Ishikawa (cell line): ENCODE measurements around the gene SS18.

Experiments
- CEBPB ChIP-seq: IDR thresholded peaks from 2 replicates; pipeline ENCODE4 v1.6.1; 2012
- CREB1 ChIP-seq: IDR thresholded peaks from 2 replicates; pipeline ENCODE4 v1.6.1; 2012; ENCODE audit warnings: low read depth
- EGR1 ChIP-seq: IDR thresholded peaks from 2 replicates; pipeline ENCODE4 v1.6.1; 2012
- EP300 ChIP-seq: IDR thresholded peaks from 2 replicates; pipeline ENCODE4 v1.6.1; 2012; ENCODE audit warnings: borderline replicate concordance
- FOXM1 ChIP-seq: IDR thresholded peaks from 2 replicates; pipeline ENCODE4 v1.6.1; 2012; ENCODE audit warnings: low read depth, borderline replicate concordance
- NFIC ChIP-seq: IDR thresholded peaks from 2 replicates; pipeline ENCODE4 v1.6.1; 2012
- RAD21 ChIP-seq: IDR thresholded peaks from 2 replicates; pipeline ENCODE4 v1.6.1; 2012; ENCODE audit warnings: low read depth
- TAF1 ChIP-seq: IDR thresholded peaks from 2 replicates; pipeline ENCODE4 v1.6.1; 2012; ENCODE audit warnings: low read depth, mild to moderate bottlenecking
- TCF12 ChIP-seq: IDR thresholded peaks from 2 replicates; pipeline ENCODE4 v1.6.1; 2012; ENCODE audit warnings: low read depth
- TEAD4 ChIP-seq: IDR thresholded peaks from 2 replicates; pipeline ENCODE4 v1.6.1; 2012
- YY1 ChIP-seq: IDR thresholded peaks from 2 replicates; pipeline ENCODE4 v1.6.1; 2012; ENCODE audit warnings: low read depth
- ZBTB7A ChIP-seq: IDR thresholded peaks from 2 replicates; pipeline ENCODE4 v1.6.1; 2012; ENCODE audit warnings: low read depth
- TF ChIP-seq, protein P1 (sequence below): IDR thresholded peaks from 2 replicates; pipeline ENCODE4 v1.6.1; 2012
- TF ChIP-seq, protein P2 (sequence below): IDR thresholded peaks from 2 replicates; pipeline ENCODE4 v1.6.1; 2012; ENCODE audit warnings: low read depth, mild to moderate bottlenecking
- TF ChIP-seq, protein P3 (sequence below): IDR thresholded peaks from 2 replicates; pipeline ENCODE4 v1.6.1; 2012

Gene SS18

DNA sequence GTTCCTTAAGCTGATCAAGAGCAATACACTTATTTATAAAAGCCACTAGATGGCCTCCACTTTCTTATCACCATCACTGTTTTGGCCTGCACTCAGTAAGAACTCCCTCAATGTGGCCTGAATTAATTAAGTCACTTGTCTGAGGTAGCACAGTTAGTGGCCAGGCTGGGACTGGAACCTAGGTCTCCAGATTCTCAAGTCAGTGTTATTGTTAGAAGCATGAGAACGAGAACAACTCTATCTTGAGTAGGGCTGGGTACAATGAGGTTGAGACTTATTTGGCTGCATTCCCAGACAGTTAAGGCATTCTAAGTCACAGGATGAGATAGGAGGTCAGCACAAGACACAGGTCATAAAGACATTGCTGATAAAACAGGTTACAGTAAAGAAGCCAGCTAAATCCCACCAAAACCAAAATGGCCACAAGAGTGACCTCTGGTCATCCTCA is 115.8 kb downstream of the SS18 start:
- TF ChIP-seq EGR1 (no peak), TAF1 (no peak), NFIC (no peak), FOXM1 (no peak), TCF12 (no peak), CEBPB (no peak), ZBTB7A (no peak), RAD21 (no peak), YY1 (no peak), EP300 (no peak), CREB1 (no peak), TEAD4 (no peak)
- TF ChIP-seq, protein P1, sequence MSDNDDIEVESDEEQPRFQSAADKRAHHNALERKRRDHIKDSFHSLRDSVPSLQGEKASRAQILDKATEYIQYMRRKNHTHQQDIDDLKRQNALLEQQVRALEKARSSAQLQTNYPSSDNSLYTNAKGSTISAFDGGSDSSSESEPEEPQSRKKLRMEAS = no peak
- TF ChIP-seq, protein P2, sequence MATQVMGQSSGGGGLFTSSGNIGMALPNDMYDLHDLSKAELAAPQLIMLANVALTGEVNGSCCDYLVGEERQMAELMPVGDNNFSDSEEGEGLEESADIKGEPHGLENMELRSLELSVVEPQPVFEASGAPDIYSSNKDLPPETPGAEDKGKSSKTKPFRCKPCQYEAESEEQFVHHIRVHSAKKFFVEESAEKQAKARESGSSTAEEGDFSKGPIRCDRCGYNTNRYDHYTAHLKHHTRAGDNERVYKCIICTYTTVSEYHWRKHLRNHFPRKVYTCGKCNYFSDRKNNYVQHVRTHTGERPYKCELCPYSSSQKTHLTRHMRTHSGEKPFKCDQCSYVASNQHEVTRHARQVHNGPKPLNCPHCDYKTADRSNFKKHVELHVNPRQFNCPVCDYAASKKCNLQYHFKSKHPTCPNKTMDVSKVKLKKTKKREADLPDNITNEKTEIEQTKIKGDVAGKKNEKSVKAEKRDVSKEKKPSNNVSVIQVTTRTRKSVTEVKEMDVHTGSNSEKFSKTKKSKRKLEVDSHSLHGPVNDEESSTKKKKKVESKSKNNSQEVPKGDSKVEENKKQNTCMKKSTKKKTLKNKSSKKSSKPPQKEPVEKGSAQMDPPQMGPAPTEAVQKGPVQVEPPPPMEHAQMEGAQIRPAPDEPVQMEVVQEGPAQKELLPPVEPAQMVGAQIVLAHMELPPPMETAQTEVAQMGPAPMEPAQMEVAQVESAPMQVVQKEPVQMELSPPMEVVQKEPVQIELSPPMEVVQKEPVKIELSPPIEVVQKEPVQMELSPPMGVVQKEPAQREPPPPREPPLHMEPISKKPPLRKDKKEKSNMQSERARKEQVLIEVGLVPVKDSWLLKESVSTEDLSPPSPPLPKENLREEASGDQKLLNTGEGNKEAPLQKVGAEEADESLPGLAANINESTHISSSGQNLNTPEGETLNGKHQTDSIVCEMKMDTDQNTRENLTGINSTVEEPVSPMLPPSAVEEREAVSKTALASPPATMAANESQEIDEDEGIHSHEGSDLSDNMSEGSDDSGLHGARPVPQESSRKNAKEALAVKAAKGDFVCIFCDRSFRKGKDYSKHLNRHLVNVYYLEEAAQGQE = no peak
- TF ChIP-seq, protein P3, sequence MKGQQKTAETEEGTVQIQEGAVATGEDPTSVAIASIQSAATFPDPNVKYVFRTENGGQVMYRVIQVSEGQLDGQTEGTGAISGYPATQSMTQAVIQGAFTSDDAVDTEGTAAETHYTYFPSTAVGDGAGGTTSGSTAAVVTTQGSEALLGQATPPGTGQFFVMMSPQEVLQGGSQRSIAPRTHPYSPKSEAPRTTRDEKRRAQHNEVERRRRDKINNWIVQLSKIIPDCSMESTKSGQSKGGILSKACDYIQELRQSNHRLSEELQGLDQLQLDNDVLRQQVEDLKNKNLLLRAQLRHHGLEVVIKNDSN = no peak
